ENCODE results near the gene NAE1. TPM values are rescaled to one million over a fixed set of nuclear protein-coding genes. Genes with fewer than 3 reads are reported as not detected.
A peak's percentile ranks its signal among the peaks of the same experiment; 100 is the strongest.

Gene NAE1
- 226 and 397 TPM in 2 replicates for total RNA-seq (ENCODE audit: low replicate concordance)

GRCh38 chr16:66830422-66831404, at the start of gene NAE1:
Gene NAE1 (minus strand): TSS chr16:66830976. CDS start chr16:66830899, 77 bp downstream.
- H3K27ac ChIP-seq: peak within 1 kb of the TSS; percentile 52
- Mint-ChIP-seq H3K27ac (no peak within 1 kb of the TSS), H3K9me3 (no peaks in the 10 kb centered on the region), H3K4me1 (peaks cover 19% of the 10 kb centered on the region), H3K36me3 (peaks cover 18% of the 10 kb centered on the region), H3K4me3 (peak within 1 kb of the TSS; percentile 85), H3K27me3 (ENCODE audit: insufficient read depth, low read depth) (peaks cover 2% of the 10 kb centered on the region)
- H3K4me3 ChIP-seq: peak within 1 kb of the TSS; percentile 87
- peak within 1 kb of the TSS; percentile 81 for H3K9ac ChIP-seq
- peak; percentile 98 for DNase-seq (ENCODE audit: low spot score)
- TF ChIP-seq EZH2 (IDR thresholded peaks at IDR 0.05) (peak; percentile 41), EZH2phosphoT487 (IDR thresholded peaks at IDR 0.05) (no peak), CTCF (IDR thresholded peaks at IDR 0.05) (peak; percentile 92)
- peaks cover 50% of the 10 kb centered on the region for H3K79me2 ChIP-seq (ENCODE audit: low read depth)
- H2AFZ ChIP-seq (replicated peaks): peak within 1 kb of the TSS; percentile 85
- H3K4me1 ChIP-seq: peaks cover 15% of the 10 kb centered on the region
- no peaks in the 10 kb centered on the region for H3K9me3 ChIP-seq (ENCODE audit: low read depth)
- H3K27me3 ChIP-seq: no peaks in the 10 kb centered on the region
- peaks cover 36% of the 10 kb centered on the region for H4K20me1 ChIP-seq (ENCODE audit: low read depth)
- H3F3A ChIP-seq (ENCODE audit: low read depth): no peaks in the 10 kb centered on the region
- H3K36me3 ChIP-seq: peaks cover 7% of the 10 kb centered on the region
- H3K4me2 ChIP-seq: peak within 1 kb of the TSS; percentile 95

DNA sequence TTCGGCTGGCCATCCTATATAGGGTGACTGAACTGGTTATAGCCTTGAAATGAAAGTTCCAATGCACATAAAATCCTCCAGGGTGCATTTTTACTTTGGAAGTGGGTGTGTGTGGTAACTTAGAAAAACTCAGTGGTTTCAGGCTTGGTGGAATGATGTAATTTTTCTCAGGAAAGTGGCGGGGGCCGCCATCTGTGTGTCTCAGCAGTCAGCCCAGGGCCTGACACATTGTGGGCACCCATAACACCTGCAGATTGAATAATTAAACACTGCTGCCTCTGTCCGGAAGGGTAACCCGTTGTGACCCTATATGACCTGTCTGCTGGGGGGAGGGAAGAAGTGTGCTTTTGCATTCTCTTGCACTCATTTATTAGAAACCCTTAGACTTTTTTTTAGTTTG, 47.3 kb upstream of the NAE1 start:
- peak overlapping the region; percentile 25 for H3K27ac Mint-ChIP-seq

DNA sequence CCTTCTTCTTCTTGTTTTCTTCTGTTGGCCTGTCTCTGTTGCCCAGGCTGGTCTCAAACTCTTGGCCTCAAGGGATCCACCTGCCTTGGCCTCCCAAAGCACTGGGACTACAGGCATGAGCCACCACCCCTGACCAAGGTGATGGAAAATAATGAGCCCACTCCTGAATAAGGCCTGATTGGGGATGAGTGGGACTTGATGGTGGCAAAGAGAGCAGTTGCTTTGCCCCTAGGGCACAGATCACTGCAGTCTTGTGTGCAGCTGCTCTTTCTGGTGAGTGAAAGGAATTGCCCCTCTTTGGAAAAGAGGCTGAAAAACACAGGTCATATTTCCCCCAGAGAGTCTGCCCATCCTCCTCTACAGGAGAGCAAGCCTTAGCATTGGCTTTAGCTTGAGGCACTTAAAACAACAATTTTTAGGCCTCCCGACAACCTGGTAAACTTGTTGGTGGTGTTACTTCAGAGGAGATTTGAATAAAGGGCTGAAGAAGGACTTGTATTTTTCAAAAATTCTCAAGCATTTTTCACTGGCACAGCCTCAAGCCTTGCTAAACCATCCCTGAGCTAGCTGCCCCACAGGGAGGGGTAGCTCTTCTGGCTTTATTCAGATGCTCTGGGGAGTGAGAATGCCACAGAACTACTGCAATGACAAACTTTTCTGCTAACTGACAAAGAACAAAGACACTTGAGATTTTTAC, 43.5 kb upstream of the NAE1 start:
- H3K9me3 ChIP-seq (ENCODE audit: low read depth): no peaks in the 10 kb centered on the region
- H3K4me3 ChIP-seq: no peak overlapping the region
- H3K9ac ChIP-seq: no peak overlapping the region
- Mint-ChIP-seq H3K4me3 (peak overlapping the region; percentile 67), H3K27ac (peak overlapping the region; percentile 90), H3K27me3 (ENCODE audit: insufficient read depth, low read depth) (peaks cover 6% of the 10 kb centered on the region), H3K4me1 (peaks cover 26% of the 10 kb centered on the region), H3K9me3 (no peaks in the 10 kb centered on the region), H3K36me3 (no peaks in the 10 kb centered on the region)
- H3K4me2 ChIP-seq: no peak overlapping the region
- TF ChIP-seq EZH2phosphoT487 (IDR thresholded peaks at IDR 0.05) (no peak), EZH2 (IDR thresholded peaks at IDR 0.05) (no peak), CTCF (IDR thresholded peaks at IDR 0.05) (no peak)
- H3F3A ChIP-seq (ENCODE audit: low read depth): peaks cover 13% of the 10 kb centered on the region
- H3K79me2 ChIP-seq (ENCODE audit: low read depth): no peaks in the 10 kb centered on the region
- no peaks in the 10 kb centered on the region for H4K20me1 ChIP-seq (ENCODE audit: low read depth)
- no peak overlapping the region for H3K27ac ChIP-seq
- no peaks in the 10 kb centered on the region for H3K4me1 ChIP-seq
- H2AFZ ChIP-seq (replicated peaks): no peak overlapping the region
- DNase-seq (ENCODE audit: low spot score): no peak
- H3K36me3 ChIP-seq: no peaks in the 10 kb centered on the region
- peaks cover 24% of the 10 kb centered on the region for H3K27me3 ChIP-seq

More for the DNA sequence above, 47.3 kb upstream of the NAE1 start:
- Histone ChIP-seq H3F3A (ENCODE audit: low read depth) (peaks cover 13% of the 10 kb centered on the region), H2AFZ (replicated peaks) (no peak overlapping the region), H3K4me2 (no peak overlapping the region), H3K27me3 (peaks cover 10% of the 10 kb centered on the region), H3K4me1 (peaks cover 4% of the 10 kb centered on the region), H3K4me3 (no peak overlapping the region), H3K79me2 (ENCODE audit: low read depth) (peaks cover 15% of the 10 kb centered on the region), H3K9ac (no peak overlapping the region), H3K36me3 (no peaks in the 10 kb centered on the region), H3K9me3 (ENCODE audit: low read depth) (no peaks in the 10 kb centered on the region), H4K20me1 (ENCODE audit: low read depth) (peaks cover 14% of the 10 kb centered on the region), H3K27ac (no peak overlapping the region)
- Mint-ChIP-seq H3K9me3 (no peaks in the 10 kb centered on the region), H3K4me3 (no peak overlapping the region), H3K36me3 (no peaks in the 10 kb centered on the region), H3K4me1 (peaks cover 29% of the 10 kb centered on the region), H3K27me3 (ENCODE audit: insufficient read depth, low read depth) (peaks cover 6% of the 10 kb centered on the region)
- TF ChIP-seq CTCF (IDR thresholded peaks at IDR 0.05): no peak
- TF ChIP-seq EZH2 (IDR thresholded peaks at IDR 0.05): no peak
- TF ChIP-seq EZH2phosphoT487 (IDR thresholded peaks at IDR 0.05): no peak
- DNase-seq (ENCODE audit: low spot score): no peak

All from neural progenitor cell (in vitro differentiated cells).